ENCODE data around the gene DNM2. TPM values are rescaled to one million over a fixed set of nuclear protein-coding genes. Genes with fewer than 3 reads are reported as not detected.

DNM2 gene
- total and polyA plus RNA-seq, 10 of the 15 experiments (the other 5 are each of a cell fraction or from before 2014, with no cell fraction given) = 1.2 to 146 (median 68.9) TPM

GRCh38 chr19:10809651-10810285 is 91.9 kb downstream of the DNM2 start:
- Histone ChIP-seq H3K4me2 (ENCODE audit: control insufficient read depth, insufficient read depth) (no peak overlapping the region), H3K36me3 (ENCODE audit: control insufficient read depth in 2 of 2, insufficient read depth in 2 of 2, low read length in 1 of 2) (peaks cover 0 to 19% of the 10 kb centered on the region in 2 experiments), H3K27ac (ENCODE audit: control insufficient read depth, insufficient read depth) (no peak overlapping the region), H3K27me3 (replicated peaks in 1 of 2; ENCODE audit: control insufficient read depth in 2 of 2, insufficient read depth in 2 of 2, low read length in 1 of 2) (no peaks in the 10 kb centered on the region), H4K20me1 (ENCODE audit: control insufficient read depth, insufficient read depth) (no peaks in the 10 kb centered on the region), H3K9ac (ENCODE audit: control insufficient read depth, insufficient read depth, low read length) (no peak overlapping the region), H3K79me2 (ENCODE audit: control insufficient read depth, insufficient read depth, low read length) (no peaks in the 10 kb centered on the region), H3K9me3 (replicated peaks; ENCODE audit: control insufficient read depth, insufficient read depth, low read length) (no peaks in the 10 kb centered on the region), H2AFZ (ENCODE audit: control insufficient read depth, low read depth, low read length) (no peak overlapping the region), H3K4me1 (ENCODE audit: control insufficient read depth, insufficient read depth, low read length) (no peaks in the 10 kb centered on the region; the same call in 1 of the 2 replicates), H3K4me3 (no peak overlapping the region)
- ChIA-PET RAD21 (ENCODE audit: unreplicated experiment) (no interaction called here), SMC1A (ENCODE audit: uncharacterized antibody, unreplicated experiment) (no interaction called here), POLR2A (no interaction called here), CTCF (interaction anchor here (0.8 kb wide), 1 partner anchor 49 kb away, joined by 3 read pairs; no protein-coding TSS in a partner anchor)
- intact Hi-C loops (cut with micrococcal nuclease; ENCODE audit: unreplicated experiment) (no loop called here), in situ Hi-C loops (cut with MboI) (no loop called here)
- WGBS (ENCODE audit: insufficient coverage, insufficient replicate concordance, low lambda C conversion rate, missing lambda C conversion rate) = 97% methylated on average over 14 of the region's 15 CpGs
- ATAC-seq (no peak), FAIRE-seq (no peak), DNase-seq (ENCODE audit: low read depth, low spot score) (no peak)
- no TSS peak for BruUV-seq (replicated peaks)
- TF ChIP-seq NFYA (IDR thresholded peaks at IDR 0.05; ENCODE audit: borderline replicate concordance, low read depth, low read length) (no peak), ASH2L (IDR thresholded peaks at IDR 0.05; ENCODE audit: borderline replicate concordance, low read depth) (no peak), SIN3A (IDR thresholded peaks at IDR 0.05; ENCODE audit: low read depth, low read length) (no peak), EED (IDR thresholded peaks at IDR 0.05; ENCODE audit: low read depth) (no peak), ZNF207 (IDR thresholded peaks at IDR 0.05; ENCODE audit: borderline replicate concordance) (no peak), SMAD1 (IDR thresholded peaks at IDR 0.05; ENCODE audit: low read depth, partially characterized antibody) (no peak), RAD51 (IDR thresholded peaks at IDR 0.05) (no peak), ZNF384 (IDR thresholded peaks at IDR 0.05; ENCODE audit: borderline replicate concordance, low read depth, low read length) (no peak), ZZZ3 (IDR thresholded peaks at IDR 0.05; ENCODE audit: control insufficient read depth, insufficient read length, low read depth) (no peak), SRF (IDR thresholded peaks at IDR 0.05; ENCODE audit: low read depth in 2 of 2, low read length in 2 of 2) (no peak), ZNF622 (IDR thresholded peaks at IDR 0.05) (no peak), CUX1 (IDR thresholded peaks at IDR 0.05; ENCODE audit: insufficient replicate concordance, low read depth, low read length) (no peak)
